HG02678 (cell line): ENCODE results near the gene NPPA.

Experiments used
- ATAC-seq: cut with Tn5 transposase; IDR thresholded peaks from one replicate; pipeline ENCODE4 v1.9.1; 2021; ENCODE audit warnings: mild to moderate bottlenecking, moderate library complexity; ENCODE audit not compliant: unreplicated experiment

NPPA gene

DNA sequence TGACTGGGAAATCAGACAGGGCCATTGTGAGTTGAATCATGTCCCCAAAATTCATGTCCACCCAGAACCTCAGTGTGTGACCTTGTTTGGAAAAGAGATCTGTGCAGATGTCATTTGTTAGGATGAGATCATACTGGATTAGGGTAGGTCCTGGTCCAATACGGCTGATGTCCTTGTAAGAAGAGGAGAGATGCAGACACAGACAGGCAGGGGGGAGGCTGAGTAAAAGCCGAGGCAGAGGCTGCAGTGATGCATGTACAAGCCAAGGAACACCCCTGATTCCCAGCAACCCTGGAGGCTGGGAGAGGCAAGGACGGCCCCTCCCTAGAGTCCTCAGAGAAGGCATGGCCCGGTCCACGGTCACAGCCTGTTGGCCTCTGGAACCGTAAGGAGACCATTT lies 27.0 kb upstream of the NPPA start:
- no peak for ATAC-seq

DNA sequence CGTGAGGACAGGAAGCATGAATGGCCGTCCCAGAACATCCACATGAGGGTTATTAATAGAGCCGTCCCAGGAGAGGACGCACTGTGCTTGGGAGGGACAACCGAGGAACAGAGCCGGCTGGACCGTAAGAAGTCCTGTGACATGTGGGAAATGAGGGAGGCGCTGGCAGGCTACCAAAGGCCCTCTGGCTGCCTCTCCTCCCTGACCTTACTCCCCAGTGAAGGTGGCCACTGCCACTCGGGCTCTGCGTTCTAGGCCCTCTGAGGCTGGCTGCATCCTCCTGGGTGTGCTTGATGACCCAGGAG lies 26.6 kb upstream of the NPPA start:
- no peak for ATAC-seq

DNA sequence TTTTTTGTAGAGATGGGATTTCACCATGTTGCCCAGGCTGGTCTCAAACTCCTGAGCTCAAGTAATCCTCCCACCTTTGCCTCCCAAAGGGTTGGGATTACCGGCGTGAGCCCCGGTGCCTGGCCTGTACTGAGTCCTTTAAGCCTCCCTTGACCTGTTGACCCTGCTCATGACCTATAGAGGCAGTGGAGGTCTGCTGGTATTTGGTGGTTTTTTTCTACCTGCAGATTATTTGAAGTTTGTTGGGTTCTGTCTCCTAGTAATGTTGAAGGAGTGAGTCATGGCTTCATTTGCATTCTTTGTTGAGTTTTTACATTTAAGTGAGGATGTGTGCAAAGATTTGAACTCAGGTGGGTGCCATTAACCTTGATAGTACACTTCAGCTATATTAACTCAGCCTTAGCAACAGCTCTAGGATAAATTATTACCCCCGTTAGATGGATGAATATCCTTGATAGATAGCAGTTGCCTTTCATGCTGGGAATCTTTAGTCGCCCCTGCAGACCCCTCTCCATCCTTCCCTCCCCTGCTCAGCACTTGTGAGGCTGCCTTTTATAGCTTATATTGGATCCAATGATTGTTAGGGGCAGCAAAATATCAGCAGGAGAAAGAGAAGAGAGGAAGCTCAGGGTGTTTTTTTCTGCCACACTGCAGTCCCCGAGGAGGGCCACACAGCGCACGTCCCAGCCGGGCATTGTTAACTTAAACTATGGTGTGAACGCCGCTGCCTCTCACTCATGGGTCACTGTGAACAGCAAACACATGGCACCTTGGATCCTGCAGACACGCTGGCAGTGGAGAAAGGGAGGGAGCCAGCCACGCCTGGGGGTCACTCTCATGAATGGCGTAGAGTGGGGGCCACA lies 26.0 kb upstream of the NPPA start:
- no peak for ATAC-seq

DNA sequence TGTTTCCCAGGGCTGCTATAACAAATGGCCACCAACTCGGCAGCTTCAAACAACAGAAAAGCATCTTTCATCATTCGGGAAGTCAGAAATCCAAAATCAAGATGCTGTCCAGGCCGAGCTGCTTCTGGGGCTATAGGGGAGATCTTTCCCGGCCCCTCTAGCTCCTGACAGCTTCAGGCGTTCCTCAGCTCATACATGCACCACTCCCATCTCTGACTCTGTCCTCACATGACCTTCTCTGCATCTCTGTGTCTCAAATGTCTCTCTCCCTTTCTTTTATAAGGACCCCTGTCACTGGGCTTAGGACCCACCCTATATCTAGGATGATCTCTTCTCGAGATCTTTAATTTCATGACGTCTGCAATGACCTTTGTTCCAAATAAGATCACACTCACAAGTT lies 25.0 kb upstream of the NPPA start:
- ATAC-seq, result no peak

DNA sequence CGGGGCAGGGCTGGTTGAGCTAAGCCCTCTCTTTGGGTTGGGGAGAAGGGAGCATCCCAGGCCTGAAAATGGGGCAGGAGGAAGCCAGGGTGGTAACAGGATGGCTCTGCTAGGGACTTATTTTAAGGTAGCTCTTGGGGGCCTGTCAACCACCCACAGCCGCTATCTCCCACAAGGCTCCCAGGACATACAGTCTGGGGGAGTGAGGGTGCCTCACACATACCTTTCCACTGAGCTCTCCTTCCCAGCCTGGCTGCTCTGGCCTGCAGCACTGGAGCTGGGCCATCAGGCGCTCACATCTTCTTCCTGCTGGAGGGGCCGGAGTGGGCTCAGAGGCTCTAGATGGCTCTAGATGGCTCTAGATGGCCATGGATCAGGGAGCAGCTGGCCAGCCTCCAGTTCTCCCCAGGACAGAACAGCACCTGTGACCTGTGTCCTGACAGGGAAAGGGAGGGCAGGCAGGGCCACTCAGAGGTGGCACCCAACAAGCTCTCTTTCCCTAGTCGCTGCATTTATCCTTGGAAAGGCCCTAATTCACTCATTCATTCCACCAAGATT lies 22.1 kb upstream of the NPPA start:
- ATAC-seq, result no peak

DNA sequence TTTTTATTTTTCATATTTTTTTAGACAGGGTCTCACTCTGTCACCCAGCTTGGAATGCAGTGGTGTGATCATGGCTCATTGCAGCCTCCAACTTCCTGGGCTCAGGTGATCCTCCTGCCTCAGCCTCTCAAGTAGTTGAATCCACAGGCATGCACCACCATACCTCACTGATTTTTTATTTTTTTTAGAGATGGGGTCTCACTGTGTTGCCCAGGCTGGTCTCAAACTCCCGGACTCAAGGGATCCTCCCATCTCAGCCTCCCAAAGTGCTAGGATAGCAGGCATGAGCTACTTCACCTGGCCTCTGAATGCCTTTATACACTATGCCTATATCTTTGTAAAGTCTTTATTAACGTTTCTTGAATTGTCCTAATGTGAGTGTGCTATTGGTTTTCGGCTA lies 21.5 kb upstream of the NPPA start:
- no peak for ATAC-seq

DNA sequence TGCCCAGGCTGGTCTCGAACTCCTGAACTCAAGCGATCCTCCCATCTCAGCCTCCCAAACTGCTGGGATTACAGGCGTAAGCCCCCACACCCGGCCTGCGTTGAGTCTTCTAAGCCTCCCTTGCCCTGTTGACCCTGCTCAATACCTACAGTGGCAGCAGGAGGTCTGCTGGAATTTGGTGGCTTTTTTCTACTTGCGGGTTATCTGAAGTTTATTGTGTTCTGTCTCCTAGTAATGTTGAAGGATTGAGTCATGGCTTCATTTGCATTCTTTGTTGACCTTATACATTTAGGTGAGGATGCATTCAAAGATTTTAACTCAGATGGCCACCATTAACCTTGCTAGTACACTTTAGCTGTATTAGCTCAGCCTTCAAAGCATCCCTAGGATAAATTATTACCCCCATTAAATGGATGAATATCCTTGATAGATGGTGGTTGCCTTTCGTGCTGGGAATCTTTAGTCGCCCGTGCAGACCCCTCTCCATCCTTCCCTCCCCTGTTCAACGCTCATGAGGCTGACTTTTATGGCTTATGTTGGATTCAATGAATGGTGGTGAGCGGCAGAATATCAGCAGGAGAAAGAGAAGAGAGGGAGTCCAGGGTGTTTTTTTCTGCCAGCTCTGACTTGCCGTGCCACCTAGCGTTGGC lies 20.9 kb upstream of the NPPA start:
- no peak for ATAC-seq

DNA sequence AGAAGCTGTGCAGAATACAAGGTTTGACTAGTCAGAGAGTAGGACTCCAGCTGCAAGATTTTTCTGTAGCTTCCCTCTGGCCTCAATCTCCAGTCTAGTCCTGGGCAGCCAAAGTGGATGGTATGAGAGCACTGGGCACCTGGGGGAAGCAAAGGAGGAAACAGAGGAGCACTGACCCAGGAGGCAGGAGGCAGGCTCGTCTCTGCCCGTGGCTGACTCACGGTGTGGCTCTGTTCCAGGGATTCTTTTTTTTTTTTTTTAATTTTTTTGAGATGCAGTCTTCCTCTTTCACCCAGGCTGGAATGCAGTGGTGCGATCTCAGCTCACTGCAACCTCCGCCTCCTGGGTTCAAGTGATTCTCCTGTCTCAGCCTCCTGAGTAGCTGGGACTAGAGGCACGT lies 15.3 kb upstream of the NPPA start:
- ATAC-seq, result no peak

DNA sequence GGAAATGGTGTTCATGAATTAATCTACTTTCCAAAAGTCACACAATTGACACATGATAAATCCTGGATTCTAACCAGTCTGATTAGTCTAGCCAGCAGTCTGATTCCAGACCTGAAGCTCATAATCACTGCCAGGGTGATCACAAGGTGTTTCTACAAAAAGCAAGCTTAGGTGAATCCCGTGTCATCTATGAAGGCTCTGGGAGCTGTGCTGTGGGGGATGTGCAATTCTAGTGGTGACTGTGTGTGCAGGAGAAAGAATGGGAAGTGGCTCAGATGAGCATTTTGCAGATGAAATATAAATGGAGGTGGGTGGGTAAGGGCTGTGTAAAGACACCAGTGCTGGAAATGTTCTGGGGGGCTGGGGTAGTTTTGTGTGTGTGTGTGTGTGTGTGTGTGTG lies 13.0 kb upstream of the NPPA start:
- no peak for ATAC-seq

DNA sequence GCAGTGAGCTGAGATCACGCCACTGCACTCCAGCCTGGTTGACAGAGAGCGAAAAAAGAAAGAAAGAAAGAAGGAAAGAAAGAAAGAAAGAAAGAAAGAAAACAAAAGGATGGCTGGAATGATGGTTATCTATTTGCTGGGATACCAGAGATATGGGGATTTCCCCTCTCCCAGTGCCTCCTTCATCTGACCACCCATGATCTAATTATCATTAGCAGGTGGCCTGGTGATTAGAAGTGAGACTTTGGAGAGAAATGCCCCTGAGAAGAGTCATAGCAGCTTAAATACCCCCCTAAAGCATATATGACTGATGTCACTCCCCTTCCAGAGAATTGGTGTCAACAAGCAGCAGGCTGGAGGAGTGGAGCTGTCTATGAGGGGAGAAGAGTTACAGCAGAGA lies 12.5 kb upstream of the NPPA start:
- no peak for ATAC-seq

DNA sequence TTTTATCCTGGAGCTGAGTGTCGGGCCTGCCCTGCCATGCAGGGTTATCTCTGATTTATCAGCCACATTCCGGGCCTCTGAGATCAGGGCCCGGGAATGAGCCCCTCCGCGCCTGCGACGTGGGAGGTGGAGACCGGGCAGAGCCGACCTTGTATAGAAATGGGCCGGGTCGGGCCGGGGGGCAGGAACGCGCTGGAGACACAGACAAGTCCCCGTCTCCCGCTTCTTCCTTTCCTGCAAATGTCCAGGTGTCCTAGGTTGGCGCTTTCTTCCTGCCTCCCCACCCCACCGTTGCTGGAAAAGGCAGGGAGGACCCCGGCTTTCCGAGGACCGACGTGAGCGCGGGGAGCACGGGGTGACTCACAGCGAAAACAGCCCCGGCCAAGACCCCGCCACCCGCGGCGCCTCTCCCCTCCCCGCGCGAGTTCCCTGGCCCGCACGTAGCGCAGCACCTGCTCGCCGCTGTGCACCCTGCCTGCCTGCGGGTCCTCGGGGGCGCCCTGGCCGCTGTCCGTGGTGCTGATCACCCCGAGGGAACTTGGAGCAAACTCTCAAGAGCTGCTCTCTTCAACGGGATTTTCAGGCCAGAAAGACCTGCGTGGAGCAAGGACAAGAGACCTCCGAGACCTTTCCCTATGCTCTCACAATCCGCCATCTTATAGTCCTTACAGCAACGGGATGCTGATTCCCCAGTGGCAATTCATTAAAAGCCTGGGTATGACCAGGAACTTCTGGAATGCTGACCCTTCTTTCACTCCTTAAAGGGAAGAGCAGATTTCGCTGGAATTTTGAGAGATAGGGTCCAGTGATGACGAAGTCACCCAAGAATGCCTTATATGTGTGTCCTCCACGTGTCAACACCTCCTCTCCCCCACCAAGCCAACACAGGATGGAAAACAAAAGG lies 11.6 kb upstream of the NPPA start:
- ATAC-seq, result no peak

DNA sequence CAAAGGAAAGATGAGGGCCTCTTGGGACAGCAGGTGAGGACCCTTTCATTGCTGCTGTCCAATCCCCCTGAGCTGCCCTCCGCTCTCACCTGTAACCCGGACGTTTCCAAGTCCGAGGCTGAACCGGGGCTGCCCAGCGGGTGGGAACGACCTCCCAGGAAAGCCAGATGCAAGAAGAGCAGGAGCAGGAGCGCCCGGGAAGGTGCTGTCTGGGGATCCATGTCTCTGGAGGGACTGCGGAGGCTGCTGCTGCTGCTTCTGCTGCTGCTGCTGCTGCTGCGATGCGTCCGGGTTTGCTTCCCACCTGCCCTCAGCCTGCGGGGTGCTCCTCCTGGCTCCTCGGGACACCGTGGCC lies 11.0 kb upstream of the NPPA start, which contains the start of gene NPPB:
Gene NPPB (minus strand): TSS at position 333 of the 355 bp plus-strand sequence. CDS start 112 bp downstream, at position 221.
- no peak for ATAC-seq

DNA sequence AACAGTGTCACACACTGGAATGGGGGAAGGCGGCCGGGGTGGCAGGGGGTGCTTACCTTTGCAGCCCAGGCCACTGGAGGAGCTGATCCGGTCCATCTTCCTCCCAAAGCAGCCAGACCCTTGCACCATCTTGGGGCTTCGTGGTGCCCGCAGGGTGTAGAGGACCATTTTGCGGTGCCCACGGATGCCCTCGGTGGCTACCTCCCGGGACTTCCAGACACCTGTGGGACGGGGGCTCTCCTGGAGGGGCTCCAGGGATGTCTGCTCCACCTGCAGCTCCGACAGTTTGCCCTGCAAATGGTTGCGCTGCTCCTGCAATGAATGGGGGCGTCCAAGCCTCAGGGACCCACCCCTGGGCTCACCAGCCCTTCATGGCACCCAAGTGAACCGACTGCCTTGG lies 10.6 kb upstream of the NPPA start:
- no peak for ATAC-seq

DNA sequence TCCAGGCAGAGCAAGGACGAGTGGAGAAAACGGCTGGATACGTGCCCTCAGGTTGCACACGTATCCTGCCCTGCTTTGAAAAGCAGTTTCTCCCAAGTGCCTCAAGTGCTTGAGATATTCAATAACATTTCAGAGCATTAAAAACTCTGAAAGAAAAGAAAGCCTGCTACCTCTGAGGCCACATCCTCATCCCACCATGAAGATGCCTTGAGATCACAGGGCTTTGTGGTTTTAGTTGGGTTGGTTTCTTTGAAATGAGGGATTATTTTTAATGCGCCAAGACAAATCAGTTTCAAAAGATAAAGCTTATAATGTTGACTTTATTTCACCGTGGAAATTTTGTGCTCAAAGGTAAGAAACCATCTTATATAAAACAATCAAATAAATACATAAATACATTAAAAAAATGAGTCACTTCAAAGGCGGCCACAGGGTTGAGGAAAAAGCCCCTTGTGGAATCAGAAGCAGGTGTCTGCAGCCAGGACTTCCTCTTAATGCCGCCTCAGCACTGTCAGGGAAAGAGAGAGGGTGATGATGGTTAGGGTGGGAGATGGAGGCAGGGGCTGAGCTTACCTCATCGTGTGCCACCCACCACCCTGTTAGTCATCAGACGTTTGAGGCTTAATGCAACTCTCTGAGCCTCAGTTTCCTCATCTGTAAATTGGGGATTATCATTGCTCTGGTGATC lies 9.7 kb upstream of the NPPA start:
- no peak for ATAC-seq

DNA sequence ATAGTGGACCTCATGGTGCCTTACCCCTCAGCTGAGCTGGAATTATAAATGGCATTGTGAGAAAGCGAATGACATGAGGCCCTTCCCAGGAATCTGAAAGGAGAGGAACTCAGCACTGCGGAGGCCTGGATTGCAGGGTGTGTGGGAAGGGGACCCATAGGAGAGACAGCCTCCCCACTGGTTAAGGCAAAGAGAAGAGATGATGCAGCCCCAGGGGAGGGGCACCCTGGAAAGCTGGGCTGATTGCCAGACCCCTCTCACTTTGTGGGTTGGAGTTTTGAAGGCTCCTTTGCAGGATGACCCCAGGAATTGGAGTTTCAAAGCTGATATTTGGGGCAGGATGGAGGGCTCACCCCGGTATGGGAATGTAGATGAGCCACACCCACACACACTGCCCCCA lies 9.1 kb upstream of the NPPA start:
- no peak for ATAC-seq

DNA sequence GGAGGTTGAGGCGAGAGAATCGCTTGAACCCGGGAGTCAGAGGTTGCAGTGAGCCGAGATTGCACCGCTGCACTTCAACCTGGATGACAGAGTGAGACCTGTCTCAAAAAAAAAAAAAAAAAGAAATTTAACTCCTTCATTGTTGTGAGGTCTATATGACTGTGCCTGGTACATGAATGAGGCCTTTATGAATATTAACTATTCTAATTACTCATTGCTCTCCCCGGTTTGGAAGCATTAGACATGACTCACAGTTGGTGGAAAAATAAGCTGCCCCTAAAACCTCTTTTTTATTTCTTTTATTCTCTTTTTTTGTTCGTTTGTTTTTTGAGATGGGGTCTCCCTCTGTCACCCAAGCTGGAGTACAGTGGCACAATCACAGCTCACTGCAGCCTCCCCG lies 7.8 kb upstream of the NPPA start:
- no peak for ATAC-seq

DNA sequence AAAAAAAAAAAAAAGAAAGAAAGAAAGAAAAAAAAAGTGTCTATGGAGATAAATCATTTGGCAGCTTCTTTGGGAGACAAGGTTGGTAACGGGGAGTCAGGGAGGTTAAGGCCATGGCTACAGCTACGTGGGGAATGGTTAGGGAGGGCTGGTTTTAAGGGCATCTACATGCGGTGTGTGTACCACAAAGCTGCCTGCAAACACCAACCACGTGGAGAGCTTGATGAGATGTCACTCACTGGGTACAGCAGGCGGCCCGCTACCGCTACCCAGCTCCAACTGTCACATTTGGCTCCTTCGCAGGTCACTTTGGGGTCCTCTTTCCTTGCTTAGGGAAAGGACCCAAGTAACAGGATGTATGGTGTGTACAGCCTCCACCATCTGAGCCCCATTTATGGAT lies 6.9 kb upstream of the NPPA start:
- ATAC-seq, result no peak

DNA sequence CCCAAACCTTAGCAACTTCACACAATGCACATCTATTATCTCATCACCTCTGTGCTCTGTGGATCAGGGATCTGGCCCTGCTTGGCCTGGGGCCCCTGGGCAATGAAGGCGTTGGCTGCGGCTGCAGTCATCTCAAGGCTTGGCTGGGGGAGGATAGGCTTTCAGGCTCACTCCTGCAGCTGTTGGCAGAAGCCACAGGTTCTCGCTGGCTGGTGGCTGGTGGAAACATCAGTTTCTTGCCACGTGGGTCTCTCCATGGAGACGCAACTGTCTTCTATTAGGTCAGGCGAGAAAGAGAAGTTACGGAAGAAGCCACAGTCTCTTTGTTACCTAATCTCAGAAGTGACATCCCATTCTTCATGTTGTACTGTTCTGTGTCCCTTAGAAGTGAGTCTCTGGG lies 3.6 kb upstream of the NPPA start:
- ATAC-seq, result no peak

DNA sequence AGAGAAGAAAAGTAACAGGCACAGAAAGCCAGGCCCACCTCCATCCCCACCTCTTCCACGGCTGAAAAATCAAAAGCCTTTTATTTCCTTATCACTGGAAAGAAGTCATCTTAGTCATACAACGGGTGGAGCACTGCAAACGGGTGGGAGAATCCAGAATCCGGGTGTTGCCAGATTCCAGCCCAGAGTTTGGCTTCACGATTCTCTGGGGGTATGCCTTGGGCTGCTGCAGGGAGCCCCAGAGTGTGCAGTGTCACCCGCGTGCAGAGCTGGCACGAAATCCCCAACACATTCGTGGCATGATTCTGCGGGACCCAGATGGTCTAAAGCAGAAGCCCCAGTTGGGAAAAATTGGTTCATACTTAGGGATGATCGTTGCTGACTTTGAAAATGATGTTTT lies 2.6 kb upstream of the NPPA start:
- no peak for ATAC-seq

DNA sequence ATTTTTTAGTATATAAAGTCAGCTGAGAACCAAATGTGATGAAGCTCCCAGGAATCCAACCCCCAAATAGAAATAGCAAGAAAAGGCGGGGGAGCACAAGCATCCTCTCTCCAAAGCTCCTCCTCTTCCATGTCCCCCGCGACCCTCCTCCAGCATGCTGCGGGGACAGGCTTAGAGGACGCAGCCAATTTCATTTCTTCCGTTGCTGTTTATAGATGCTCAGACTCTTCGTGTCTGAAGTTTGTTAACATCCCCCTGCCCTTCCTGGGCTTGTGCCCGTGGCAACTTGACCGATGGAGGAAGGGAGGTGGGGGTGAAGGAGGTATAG lies 754 bp upstream of the NPPA start:
- ATAC-seq, result no peak
